ENCODE data around the gene TGIF1. TPM values are rescaled to one million over a fixed set of nuclear protein-coding genes. Genes with fewer than 3 reads are reported as not detected.
A peak's percentile ranks its signal among the peaks of the same experiment; 100 is the strongest.

The TGIF1 gene
- total RNA-seq, 8 experiments from 2014 or later = 22.8 to 106 (median 50.1) TPM

- WGBS, 10 experiments = 54 to 100% (median 100%) methylated on average over 2 to 8 of the region's 58 CpGs; no CpG with 5 or more reads in 4 of the 10 experiments
- peak overlapping the region; percentile 14 to 27 (median 24) for H3K4me3 ChIP-seq
- ATAC-seq (replicated peaks in 6 of 8) = peak; percentile 71 to 93 (median 89)
- H3K4me1 ChIP-seq (replicated peaks in 1 of 2) = peaks cover 4 to 5% of the 10 kb centered on the region in 2 donors
- in situ Hi-C loops (cut with MboI; ENCODE audit: low pct_unique_long_range_greater_than_20kb in 2 of 9, low sequenced_read_pairs in 9 of 9, unreplicated experiment in 9 of 9) = no loop called here
- H3K27ac ChIP-seq = no peak overlapping the region
Observed at GRCh38 chr18:3498698-3499471, 48.9 kb downstream of the TGIF1 start.

DNA sequence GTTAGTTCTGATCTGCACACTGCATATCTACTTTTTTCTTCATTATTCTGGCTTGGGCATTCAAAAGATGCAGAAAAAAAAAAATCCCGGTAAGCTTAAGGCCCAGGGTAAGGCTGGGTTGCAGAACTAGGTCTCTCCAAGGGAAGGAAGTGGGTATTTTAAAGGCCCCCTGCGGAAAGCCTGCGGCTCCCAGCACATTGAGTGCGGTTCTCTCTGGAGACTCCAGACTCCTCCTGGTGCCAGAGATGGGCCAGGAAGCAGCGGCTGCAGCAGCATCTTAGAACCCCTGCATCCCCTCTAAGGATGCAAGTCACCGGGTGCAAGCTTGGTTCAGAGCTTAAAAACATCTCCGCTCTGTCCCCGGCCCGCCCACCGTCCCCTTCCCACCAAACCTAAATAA lies 49.5 kb downstream of the TGIF1 start:
- 0 to 60% (median 17%) methylated on average over 1 to 9 of the region's 10 CpGs; no CpG with 5 or more reads in 3 of the 10 experiments for WGBS, 10 experiments
- Histone ChIP-seq H3K27ac (no peak overlapping the region), H3K4me3 (peak overlapping the region; percentile 14 to 27 (median 24)), H3K4me1 (replicated peaks in 1 of 2) (peaks cover 4 to 5% of the 10 kb centered on the region in 2 donors)
- in situ Hi-C loops (cut with MboI; ENCODE audit: low pct_unique_long_range_greater_than_20kb in 2 of 9, low sequenced_read_pairs in 9 of 9, unreplicated experiment in 9 of 9) = no loop called here
- peak in 6 of 8 experiments; percentile 43 to 63 (median 59) for ATAC-seq (replicated peaks in 6 of 8)

- WGBS, 10 experiments = 60 to 100% (median 80%) methylated on average over 1 to 5 of the region's 5 CpGs; no CpG with 5 or more reads in 1 of the 10 experiments
- in situ Hi-C loops (cut with MboI; ENCODE audit: low pct_unique_long_range_greater_than_20kb in 2 of 9, low sequenced_read_pairs in 9 of 9, unreplicated experiment in 9 of 9) = no loop called here
- Histone ChIP-seq H3K4me1 (replicated peaks in 1 of 2) (peaks cover 4 to 5% of the 10 kb centered on the region in 2 donors), H3K27ac (no peak overlapping the region), H3K4me3 (no peak overlapping the region)
- no peak for ATAC-seq (replicated peaks in 6 of 8)
Observed at GRCh38 chr18:3500016-3500415, 50.0 kb downstream of the TGIF1 start.

DNA sequence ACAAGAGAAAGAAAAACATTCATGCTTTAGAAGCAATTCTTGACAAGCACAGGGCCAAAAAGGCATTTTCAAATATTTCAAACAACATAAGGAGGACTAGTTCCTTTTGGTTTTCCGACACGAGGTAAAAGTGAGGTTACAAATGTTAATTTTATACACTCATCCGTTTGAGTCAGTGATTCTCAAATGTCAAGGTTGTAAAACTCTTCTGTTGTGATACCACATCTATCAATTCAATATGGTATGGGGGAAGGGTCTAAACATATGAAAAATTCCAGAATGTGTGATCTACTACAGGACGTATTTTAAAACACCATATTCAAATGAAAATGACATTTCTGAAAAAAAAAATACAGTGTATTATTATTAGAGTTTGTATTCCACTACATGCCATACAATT lies 52.7 kb downstream of the TGIF1 start:
- H3K4me3 ChIP-seq = no peak overlapping the region
- H3K4me1 ChIP-seq (replicated peaks in 1 of 2) = peaks cover 4 to 5% of the 10 kb centered on the region in 2 donors
- 37 to 100% (median 75%) methylated on average over 1 to 4 of the region's 4 CpGs; no CpG with 5 or more reads in 1 of the 10 experiments for WGBS, 10 experiments
- no peak for ATAC-seq (replicated peaks in 6 of 8)
- in situ Hi-C loops (cut with MboI; ENCODE audit: low pct_unique_long_range_greater_than_20kb in 2 of 9, low sequenced_read_pairs in 9 of 9, unreplicated experiment in 9 of 9) = no loop called here
- no peak overlapping the region for H3K27ac ChIP-seq

GRCh38 chr18:3504637-3505036 lies 54.7 kb downstream of the TGIF1 start:
- ATAC-seq (replicated peaks in 6 of 8) = no peak
- Histone ChIP-seq H3K4me3 (no peak overlapping the region), H3K4me1 (replicated peaks in 1 of 2) (peaks cover 3 to 4% of the 10 kb centered on the region in 2 donors), H3K27ac (no peak overlapping the region)
- WGBS, 10 experiments = 40 to 100% (median 68%) methylated on average over 1 to 5 of the region's 5 CpGs; no CpG with 5 or more reads in 4 of the 10 experiments
- in situ Hi-C loops (cut with MboI; ENCODE audit: low pct_unique_long_range_greater_than_20kb in 2 of 9, low sequenced_read_pairs in 9 of 9, unreplicated experiment in 9 of 9) = no loop called here

DNA sequence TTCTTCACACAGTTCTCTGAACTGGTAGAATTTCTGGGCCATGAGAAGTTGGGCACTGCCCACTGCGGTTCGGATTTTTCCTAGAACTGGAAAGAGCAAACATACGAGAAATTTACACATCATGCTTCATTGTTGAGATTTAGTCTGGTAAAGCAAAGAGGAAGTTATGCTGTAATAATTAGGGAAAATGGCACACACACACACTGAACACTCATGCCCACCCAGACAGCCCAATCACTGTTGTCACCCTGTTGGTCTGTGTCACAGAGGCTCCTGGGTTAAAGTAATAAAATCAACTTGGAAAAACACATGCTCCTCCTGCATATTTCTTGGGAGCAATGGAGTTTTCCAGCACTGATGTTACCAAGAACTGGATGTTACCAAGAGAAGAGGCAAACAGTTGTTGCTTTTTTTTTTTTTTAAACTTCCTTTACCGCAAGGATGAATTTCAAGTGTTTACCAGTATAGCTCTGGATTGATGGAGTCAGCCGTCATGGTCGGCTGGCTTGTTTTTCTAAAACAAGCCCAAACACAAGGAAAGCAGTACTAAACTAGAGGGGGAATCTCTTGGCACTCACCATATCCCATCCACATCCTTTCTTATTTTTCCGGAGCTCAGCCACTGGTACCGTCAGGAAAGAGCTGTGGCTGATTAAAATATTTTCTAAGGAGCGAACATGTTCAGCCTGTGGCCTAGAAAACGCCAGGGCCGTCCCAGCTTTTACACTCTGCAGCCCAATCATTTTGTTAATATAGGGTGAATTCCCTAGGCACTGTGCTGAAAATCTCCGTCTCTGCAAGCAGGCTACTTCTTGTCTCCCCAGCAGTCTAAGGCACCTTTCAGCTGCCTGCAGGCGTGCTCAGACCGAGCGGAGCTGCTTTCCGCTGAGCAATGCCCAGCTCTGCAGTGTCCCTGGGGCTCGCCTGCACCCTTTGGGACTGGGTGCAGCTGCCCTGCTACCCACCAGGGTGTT lies 58.9 kb downstream of the TGIF1 start:
- Histone ChIP-seq H3K4me1 (replicated peaks in 1 of 2) (no peaks in the 10 kb centered on the region), H3K4me3 (no peak overlapping the region), H3K27ac (no peak overlapping the region)
- WGBS, 10 experiments = 40 to 100% (median 87%) methylated on average over 2 to 12 of the region's 17 CpGs; no CpG with 5 or more reads in 1 of the 10 experiments
- ATAC-seq (replicated peaks in 6 of 8) = peak in 3 of 8 experiments; percentile 24 to 50 (median 45)
- in situ Hi-C loops (cut with MboI; ENCODE audit: low pct_unique_long_range_greater_than_20kb in 2 of 9, low sequenced_read_pairs in 9 of 9, unreplicated experiment in 9 of 9) = no loop called here

Other genes with a start within 250 kb of the TGIF1 start
- 1 to 10 TPM in 5 of 8 experiments, under 1 TPM in 3; 0.42 to 4.4 (median 1.2) TPM for gene MYOM1, start 230.2 kb upstream of the TGIF1 start, total RNA-seq
- 100 to 1,000 TPM in 4 of 8 experiments, 10 to 100 TPM in 4; 38.2 to 364 (median 145) TPM for gene MYL12A, start 202.4 kb upstream of the TGIF1 start, total RNA-seq
- 100 to 1,000 TPM; 135 to 392 (median 170) TPM for gene MYL12B, start 188.0 kb upstream of the TGIF1 start, total RNA-seq